NOMO-1 treated with DMSO at 0.1 percent for 48 hours (cell line): ENCODE data around the gene GTF2A1L.
"Not testable (repeated sequence)": the region's sequence is repeated elsewhere in the genome, so short reads cannot be mapped to it uniquely, and the experiment has no call there.

ENCODE experiments used
- DNase-seq: peaks from one replicate; lab custom pipeline; 2025; ENCODE audit not compliant: unreplicated experiment; lab: John Stamatoyannopoulos, UW

Gene GTF2A1L, protein sequence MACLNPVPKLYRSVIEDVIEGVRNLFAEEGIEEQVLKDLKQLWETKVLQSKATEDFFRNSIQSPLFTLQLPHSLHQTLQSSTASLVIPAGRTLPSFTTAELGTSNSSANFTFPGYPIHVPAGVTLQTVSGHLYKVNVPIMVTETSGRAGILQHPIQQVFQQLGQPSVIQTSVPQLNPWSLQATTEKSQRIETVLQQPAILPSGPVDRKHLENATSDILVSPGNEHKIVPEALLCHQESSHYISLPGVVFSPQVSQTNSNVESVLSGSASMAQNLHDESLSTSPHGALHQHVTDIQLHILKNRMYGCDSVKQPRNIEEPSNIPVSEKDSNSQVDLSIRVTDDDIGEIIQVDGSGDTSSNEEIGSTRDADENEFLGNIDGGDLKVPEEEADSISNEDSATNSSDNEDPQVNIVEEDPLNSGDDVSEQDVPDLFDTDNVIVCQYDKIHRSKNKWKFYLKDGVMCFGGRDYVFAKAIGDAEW

DNA sequence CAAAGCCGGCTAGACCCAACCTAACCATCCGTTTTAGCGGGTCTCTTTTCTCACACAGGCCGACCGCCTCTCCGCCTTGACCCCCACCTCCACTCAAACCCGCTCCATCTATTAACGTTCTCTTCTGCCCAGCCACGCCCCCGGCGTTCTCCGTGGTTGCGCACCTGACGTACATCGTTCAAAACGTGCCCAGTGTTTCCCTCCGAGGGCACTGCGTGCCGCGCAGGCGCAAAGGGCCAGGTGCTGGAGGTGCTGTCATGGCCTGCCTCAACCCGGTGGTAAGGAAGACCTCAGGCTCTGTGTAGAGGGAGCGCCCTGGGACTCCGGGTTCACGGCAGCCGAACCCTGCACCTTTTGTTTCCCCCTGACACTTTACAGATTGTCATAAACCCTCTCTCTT, at the start of gene GTF2A1L:
Gene GTF2A1L (plus strand): TSS at position 239 of the 400 bp plus-strand sequence. CDS start 19 bp downstream, at position 258.
- DNase-seq, result no peak

DNA sequence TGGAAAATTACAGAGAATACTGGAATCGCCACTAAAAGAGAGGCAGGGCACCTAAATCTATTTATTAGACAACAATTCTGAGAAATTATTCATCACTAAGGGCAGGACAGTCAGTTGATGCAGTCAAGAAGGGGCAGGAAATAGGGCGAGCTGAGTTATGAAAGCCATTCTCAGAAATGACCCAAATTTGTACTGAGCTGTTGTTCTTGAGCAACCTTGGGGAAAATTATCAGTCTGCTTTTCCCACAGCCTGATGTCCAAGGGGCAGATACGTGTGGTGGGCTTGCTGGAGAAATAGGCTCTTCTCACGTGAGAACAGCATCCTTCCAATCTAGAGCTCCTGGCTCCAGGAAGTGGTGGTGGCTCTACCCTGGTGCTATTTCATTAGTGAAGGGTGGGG, 49.1 kb upstream of the GTF2A1L start:
- DNase-seq, result no peak

DNA sequence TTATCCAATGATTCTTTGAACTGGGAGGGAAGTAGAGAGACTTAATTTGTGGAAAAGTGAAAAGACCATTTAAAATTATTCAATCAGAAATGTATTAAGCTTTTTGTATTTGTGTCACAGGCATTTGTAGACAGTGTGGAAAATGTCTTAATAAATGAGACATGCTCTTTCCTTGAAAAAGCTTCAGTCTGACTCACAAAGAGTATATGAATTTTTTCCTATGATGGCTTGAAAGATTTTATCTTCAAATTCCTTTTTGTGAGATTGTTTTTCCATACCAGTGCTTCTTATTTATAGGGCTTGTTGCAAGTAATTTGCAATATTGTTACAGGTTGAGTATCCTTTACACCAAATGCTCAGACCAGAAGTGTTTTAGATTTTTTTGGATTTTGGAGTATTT, 48.2 kb upstream of the GTF2A1L start:
- DNase-seq, result no peak

DNA sequence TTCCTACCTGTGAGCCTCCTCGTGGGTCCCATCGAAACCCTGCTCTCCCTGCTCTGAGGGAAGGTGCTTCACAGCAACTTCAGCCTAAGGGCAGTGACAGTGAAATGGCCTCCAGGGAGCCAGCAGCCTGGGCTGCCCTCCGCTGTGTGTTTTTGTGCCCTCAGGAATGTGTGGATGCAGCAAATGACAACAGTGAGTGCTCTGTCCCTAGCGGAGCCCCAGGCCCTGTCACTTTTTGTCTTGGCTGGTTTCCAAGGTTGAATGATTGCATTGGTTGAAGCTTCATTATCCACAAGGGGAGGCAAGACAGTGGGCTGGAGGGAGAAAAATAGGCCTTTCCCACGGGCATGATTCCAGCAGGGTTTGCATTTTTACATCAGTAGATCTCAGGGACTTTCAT, 44.8 kb upstream of the GTF2A1L start:
- no peak for DNase-seq

DNA sequence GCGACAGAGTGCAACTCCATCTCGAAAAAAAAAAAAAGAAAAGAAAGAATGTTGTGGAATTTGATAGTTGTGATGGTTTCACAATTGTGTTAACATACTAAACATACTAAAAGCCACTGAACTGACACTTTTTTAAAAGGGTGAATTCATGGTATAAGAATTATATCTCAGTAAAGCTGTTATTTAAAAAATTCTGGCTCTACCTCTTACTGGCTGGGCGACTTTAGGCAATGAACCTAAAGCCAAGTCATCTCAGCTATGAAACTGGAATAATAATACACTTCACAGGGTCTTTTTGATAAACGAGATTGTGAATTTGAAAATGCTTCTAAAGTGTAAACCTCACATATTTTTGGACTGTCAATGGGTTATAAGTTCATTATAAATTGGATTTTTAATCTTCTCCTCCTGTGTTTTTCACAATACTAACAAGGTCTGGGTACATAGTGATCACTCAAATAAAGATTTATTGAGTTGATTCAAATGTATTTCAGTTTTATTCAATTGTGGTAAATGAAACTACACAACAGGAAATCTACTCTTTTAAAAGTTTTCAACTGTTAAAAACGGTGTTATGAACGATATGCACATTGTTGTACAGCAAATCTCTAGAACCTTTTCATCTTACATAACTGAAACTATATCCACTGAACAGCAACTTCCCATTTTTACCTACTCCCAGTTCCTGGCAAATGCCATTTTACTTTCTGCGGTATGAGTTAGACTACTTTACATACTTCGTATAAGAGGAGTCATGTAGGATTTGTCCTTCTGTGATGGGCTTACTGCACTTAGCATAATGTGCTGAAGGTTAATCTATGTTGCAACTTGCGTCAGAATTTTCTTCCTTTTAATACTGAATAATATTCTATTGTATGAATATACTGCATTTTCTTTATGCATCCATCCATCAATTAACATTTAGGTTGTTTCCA, 43.0 kb upstream of the GTF2A1L start:
- peak; percentile 56 for DNase-seq

DNA sequence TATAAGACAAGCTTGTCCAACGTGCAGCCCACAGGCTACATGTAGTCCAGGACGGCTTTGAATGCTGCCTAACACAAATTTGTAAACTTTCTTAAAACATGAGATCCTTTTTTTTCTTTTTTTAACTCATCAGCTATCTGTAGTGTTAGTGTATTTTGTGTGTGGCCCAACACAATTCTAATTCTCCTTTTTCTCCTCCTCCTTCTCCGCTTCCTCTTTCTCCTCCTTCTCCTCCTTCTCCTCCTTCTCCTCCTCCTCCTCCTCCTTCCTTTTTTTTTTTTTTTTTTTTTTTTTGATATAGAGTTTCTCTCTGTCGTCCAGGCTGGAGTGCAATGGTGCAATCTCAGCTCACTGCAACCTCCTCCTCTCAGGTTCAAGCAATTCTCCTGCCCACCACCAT, 39.3 kb upstream of the GTF2A1L start:
- no peak for DNase-seq

GRCh38 chr2:48583961-48584360, 33.7 kb upstream of the GTF2A1L start:
- no peak for DNase-seq

GRCh38 chr2:48584551-48584950, 33.1 kb upstream of the GTF2A1L start:
- DNase-seq, result no peak

GRCh38 chr2:48586433-48586832, 31.2 kb upstream of the GTF2A1L start:
- no peak for DNase-seq

- DNase-seq, result no peak
Measured at GRCh38 chr2:48587560-48587959, 30.1 kb upstream of the GTF2A1L start.

DNA sequence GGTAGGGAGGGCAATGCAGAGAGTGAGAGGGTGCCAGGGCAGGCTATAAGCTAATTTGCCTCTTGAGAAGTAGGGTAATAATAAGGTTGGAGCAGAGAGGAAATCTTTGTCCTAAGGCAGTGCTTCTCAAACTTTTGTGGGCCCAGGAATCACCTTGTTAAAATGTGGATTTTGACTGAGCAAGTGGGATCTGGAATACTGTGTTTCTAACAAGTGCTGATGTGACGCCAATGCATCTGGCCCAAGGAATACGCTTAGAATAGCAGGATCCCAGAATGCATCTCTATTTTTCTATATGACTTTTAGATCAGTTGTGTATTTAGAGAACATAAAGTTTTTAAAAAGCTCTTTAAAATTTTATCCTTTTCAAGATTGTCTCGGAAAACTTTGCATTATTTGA, 29.7 kb upstream of the GTF2A1L start:
- DNase-seq, result no peak

DNA sequence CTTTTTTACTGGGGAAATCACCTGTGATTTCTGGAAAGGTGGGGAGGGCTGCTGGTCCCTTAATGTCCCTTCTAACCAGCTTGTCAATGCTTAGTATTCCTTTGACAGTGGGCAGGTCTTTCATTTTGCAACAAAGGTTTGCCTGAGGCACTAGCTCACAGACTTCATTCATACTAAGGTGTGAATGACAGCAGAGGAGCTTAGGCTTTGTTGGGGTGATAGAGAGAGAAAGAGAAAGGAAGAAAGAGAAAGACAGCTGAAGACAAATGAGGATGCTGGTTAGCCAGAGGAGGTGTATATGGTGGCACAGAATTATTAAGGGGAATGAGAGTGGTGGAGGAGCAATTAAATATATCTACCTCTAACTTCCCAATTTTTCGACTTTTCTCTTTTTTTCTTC, 28.9 kb upstream of the GTF2A1L start:
- DNase-seq, result no peak

DNA sequence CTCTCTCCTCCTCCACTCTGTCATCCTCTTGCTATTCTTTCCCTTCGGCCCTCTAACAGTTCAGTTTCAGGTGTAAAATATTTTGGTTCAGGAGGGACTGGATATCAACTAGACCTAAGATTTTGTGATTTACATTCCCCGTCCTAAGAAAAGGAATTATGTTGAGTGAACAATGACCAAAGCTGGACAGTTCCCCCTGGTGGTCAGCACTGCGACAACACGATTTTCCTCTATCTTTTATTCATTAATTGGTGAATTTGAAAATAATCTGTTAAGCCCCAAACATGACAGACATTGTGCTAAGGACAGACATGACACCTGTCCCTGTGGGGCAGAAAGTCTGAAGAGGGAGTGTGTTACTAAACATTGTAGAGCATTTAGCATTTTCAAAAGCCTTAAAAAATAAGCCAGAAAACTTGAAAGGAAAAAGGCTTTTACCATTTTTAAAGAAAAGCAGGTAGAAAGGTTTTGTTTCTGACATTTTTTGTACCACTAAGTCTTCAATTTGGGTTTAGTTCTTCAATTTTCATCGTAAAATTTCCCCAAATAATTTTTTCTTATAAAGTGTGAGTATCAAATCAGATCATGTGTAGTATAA, 28.4 kb upstream of the GTF2A1L start:
- peak; percentile 20 for DNase-seq

DNA sequence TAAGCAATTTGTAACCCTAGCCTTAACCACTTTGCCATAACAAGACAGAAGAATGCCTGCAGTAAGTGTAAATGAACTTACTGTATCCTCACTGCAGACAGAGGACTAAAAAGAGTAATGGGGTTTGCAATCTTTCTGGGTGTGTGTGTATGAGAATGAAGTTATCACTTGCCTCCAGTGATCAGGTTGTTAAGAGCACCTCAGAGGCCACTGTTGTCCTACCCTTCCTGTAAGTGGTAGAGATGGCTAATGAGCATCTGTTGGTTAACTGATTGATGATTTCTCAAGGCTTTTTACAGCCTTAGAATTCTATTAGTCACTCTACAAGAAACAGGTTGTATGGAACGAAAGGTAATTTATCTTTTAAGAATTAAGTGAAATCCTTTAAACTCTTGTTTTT, 27.6 kb upstream of the GTF2A1L start:
- DNase-seq, result no peak

- no peak for DNase-seq
Measured at GRCh38 chr2:48592067-48592466, 25.6 kb upstream of the GTF2A1L start.

- DNase-seq, result not testable (repeated sequence)
Measured at GRCh38 chr2:48596751-48597150, 20.9 kb upstream of the GTF2A1L start.

- no peak for DNase-seq
Measured at GRCh38 chr2:48597492-48597891, 20.2 kb upstream of the GTF2A1L start.

DNA sequence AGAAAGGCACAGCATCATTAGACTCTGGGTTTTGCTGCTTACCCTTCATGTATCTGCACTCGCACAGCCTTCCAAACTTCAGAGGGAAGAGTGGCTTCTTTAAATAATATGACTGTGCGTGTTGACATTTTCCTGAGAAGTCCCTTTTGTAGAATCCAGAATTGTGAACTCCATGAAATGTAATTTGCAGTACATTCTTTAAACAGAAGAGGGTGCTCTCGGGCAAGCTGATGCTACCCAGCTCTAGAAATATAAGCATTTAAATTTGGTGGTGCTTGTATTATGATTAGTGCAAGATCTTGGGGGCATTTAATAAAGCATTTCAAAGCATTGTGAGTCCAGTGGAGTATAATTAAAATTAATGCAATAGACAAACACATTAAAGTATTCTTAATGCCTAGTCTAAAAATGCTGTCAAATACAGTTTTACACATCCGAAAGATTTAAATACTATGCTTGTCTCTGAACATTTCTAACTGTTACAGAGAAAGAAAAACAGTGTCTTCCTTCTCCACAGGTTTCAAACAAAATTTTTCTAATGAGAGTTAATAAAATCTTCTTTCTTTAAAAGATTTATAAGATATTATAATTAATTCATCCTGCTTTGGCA, 17.3 kb upstream of the GTF2A1L start:
- DNase-seq, result peak; percentile 32

DNA sequence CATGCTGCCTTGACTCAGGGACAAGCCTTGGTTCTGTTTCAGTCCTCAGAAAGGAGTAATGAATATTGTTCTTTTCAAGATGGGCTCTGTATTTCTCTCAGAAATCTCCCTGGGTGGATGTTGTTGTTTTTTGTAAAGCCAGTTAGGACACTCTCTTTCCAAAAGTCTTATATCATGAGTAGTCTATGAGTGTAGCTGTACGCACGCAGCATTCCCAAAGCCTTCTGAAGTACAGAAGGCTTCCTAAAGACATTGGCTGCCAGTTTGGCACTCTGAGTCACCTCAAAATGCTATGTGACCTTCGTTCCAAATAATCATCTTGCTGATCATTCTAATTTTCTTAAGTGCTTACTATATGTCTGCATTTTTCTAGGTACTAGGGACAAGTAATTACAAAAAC, 16.7 kb upstream of the GTF2A1L start:
- DNase-seq, result no peak

- peak; percentile 4 for DNase-seq
Measured at GRCh38 chr2:48601349-48601748, 16.3 kb upstream of the GTF2A1L start.
